ENCODE data around the gene CLCN6. TPM values are rescaled to one million over a fixed set of nuclear protein-coding genes. Genes with fewer than 3 reads are reported as not detected.

CLCN6 gene
- polyA plus RNA-seq, 2 of the 4 experiments (the other 2 are of a cell fraction) = 5.7 to 9.0 TPM

GRCh38 chr1:11828511-11828910, 22.5 kb downstream of the CLCN6 start:
- FAIRE-seq (no peak), DNase-seq (ENCODE audit: low read depth in 1 of 2, low spot score in 1 of 2) (no peak), ATAC-seq (no peak)
- Histone ChIP-seq H3K27ac (no peak overlapping the region), H3K4me2 (no peak overlapping the region), H3K4me3 (no peak overlapping the region), H3K9me3 (no peaks in the 10 kb centered on the region), H3K4me1 (no peaks in the 10 kb centered on the region)
- WGBS (ENCODE audit: missing lambda C conversion rate) = 97% methylated on average over 13 of the region's 19 CpGs
- ChIA-PET POLR2A (interaction anchor here (0.6 kb wide), 1 partner anchor 15 kb away, joined by 3 read pairs; no protein-coding TSS in a partner anchor), CTCF (interaction anchor here (0.6 to 2.6 kb wide), 3 partner anchors 9 to 16 kb away, joined by 3 to 11 read pairs (median 5); no protein-coding TSS in a partner anchor)
- TF ChIP-seq NPAS2 (CRISPR knock-in tag; IDR thresholded peaks at IDR 0.05; ENCODE audit: borderline replicate concordance) (no peak), FOSB (CRISPR knock-in tag; IDR thresholded peaks at IDR 0.05) (no peak), TFCP2L1 (CRISPR knock-in tag; IDR thresholded peaks at IDR 0.05) (no peak), HDAC2 (IDR thresholded peaks at IDR 0.05) (no peak), RARB (CRISPR knock-in tag; IDR thresholded peaks at IDR 0.05) (no peak), TP53 (CRISPR knock-in tag; IDR thresholded peaks at IDR 0.05) (no peak), HOXB13 (CRISPR knock-in tag; IDR thresholded peaks at IDR 0.05; ENCODE audit: low read depth) (no peak), HOXA7 (CRISPR knock-in tag; IDR thresholded peaks at IDR 0.05) (no peak), EP300 (IDR thresholded peaks at IDR 0.05) (no peak), MAFK (IDR thresholded peaks at IDR 0.05; ENCODE audit: partially characterized antibody) (no peak), CBX2 (IDR thresholded peaks at IDR 0.05; ENCODE audit: borderline replicate concordance, low read depth) (no peak), MAX (IDR thresholded peaks at IDR 0.05) (no peak), ZC3H11A (IDR thresholded peaks at IDR 0.05) (no peak), ZNF302 (CRISPR knock-in tag; IDR thresholded peaks at IDR 0.05) (no peak), E2F6 (IDR thresholded peaks at IDR 0.05; ENCODE audit: borderline replicate concordance, low read depth) (no peak), BHLHE40 (IDR thresholded peaks at IDR 0.05; ENCODE audit: low read depth, low read length) (no peak), KDM5A (IDR thresholded peaks at IDR 0.05) (no peak), KDM1A (IDR thresholded peaks at IDR 0.05; ENCODE audit: low read depth) (no peak), CEBPB (IDR thresholded peaks at IDR 0.05) (no peak), RFX5 (IDR thresholded peaks at IDR 0.05) (no peak)

- no peak for FAIRE-seq
- Histone ChIP-seq H3K4me3 (no peak overlapping the region), H3K27ac (no peak overlapping the region), H3K9me3 (no peaks in the 10 kb centered on the region), H3K4me1 (no peaks in the 10 kb centered on the region), H3K4me2 (no peak overlapping the region)
- no peak for DNase-seq (ENCODE audit: low read depth in 1 of 2, low spot score in 1 of 2)
- ATAC-seq = no peak
- POLR2A ChIA-PET = no interaction called here
- CTCF ChIA-PET = interaction anchor here (1.0 to 1.3 kb wide), 3 partner anchors 9 to 60 kb away, joined by 3 to 4 read pairs (median 3); no protein-coding TSS in a partner anchor
- TF ChIP-seq HEYL (CRISPR knock-in tag; IDR thresholded peaks at IDR 0.05) (no peak), ZNF302 (CRISPR knock-in tag; IDR thresholded peaks at IDR 0.05) (no peak), ELK1 (IDR thresholded peaks at IDR 0.05; ENCODE audit: low read depth, low read length) (no peak), SMC3 (IDR thresholded peaks at IDR 0.05) (no peak), POLR2AphosphoS2 (conservative IDR thresholded peaks at IDR 0.05; ENCODE audit: low read length) (no peak), FOSB (CRISPR knock-in tag; IDR thresholded peaks at IDR 0.05) (no peak), RARB (CRISPR knock-in tag; IDR thresholded peaks at IDR 0.05) (no peak), ATOH8 (CRISPR knock-in tag; IDR thresholded peaks at IDR 0.05; ENCODE audit: low read depth) (no peak), HMGXB4 (CRISPR knock-in tag; IDR thresholded peaks at IDR 0.05; ENCODE audit: borderline replicate concordance) (no peak), ESRRA (IDR thresholded peaks at IDR 0.05; ENCODE audit: borderline replicate concordance, low read length) (no peak), MAX (IDR thresholded peaks at IDR 0.05) (no peak), BHLHE40 (IDR thresholded peaks at IDR 0.05; ENCODE audit: low read depth, low read length) (no peak), ZSCAN20 (CRISPR knock-in tag; IDR thresholded peaks at IDR 0.05) (no peak), ZFP36 (IDR thresholded peaks at IDR 0.05; ENCODE audit: borderline replicate concordance, partially characterized antibody) (no peak)
- WGBS (ENCODE audit: missing lambda C conversion rate) = 82% methylated on average over 9 of the region's 9 CpGs
Observed at GRCh38 chr1:11831945-11832725, 26.1 kb downstream of the CLCN6 start.

All from A549 (cell line).